Embryonic facial prominence (tissue), 1 donor: ENCODE data around the gene OPCML.

ENCODE experiments used
- DNase-seq: peaks from one replicate; pipeline ENCODE4 v3.0.0-alpha.2; 2016; ENCODE audit errors: extremely low spot score

OPCML gene

DNA sequence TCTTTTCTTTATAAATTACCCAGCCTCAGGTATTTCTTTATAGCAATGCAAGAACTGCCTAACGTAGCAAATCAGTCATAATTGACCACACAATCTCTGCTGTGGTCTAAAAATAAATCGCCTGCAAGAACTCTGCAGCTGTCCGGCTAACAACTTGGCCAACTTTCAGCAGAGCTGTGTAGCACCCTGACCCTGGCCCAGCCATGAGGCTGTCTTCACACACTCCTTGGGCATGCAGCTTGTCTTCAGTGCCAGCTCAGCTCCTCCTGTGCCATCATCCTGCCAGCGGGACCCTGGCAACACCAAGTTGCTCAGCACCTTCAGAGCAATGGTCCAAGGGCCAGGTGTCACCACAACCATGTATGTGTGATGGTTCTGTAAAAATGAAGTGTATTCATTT lies 355.6 kb downstream of the OPCML start:
- DNase-seq: no peak

DNA sequence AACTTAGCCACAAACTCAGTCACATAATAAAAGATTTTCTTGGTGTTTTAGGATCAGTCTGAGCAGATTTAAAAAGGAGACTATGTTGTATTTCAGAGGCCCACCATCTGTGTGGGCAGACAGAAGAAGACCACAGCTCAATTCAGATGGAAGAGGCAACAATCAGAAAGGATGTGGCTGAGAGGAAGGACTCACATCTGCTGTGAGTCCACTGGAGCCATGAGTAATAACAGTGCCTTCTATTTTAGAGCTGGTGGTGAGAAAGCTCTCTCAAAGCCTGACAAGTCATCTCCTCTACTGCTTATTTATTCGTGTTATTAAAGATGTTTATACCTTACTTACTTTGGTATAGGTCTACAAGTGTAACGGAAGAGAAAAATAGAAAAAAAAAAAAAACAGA lies 357.2 kb downstream of the OPCML start:
- no peak for DNase-seq

DNA sequence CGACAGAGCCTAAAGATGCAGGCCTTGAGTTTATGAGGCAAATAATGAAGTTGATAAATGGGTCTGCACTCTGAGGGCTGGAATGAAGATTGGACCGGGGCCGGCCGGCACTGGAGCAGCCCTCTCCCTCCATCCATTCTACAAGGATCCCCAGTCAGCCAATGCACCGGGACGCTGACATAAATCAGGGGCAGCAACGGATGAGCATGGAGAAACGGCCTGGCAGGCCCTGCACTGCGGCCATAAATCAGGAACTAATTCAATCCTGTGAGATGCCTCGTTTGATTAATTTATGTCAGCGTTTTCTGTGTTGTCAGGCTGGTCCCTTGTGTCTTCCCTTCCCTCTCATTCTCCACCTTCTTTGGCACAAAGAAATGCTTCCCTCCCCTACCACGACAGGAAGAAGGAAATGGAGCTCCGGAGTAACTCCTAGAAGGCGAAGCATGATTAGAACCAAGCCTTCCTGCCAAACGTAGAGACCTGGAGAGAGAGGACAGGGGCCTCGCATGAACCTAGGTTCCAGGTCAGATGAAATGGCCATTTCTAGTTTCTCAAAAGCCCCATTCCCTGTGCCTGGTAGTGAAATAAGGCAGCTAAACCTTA lies 358.4 kb downstream of the OPCML start:
- no peak for DNase-seq

DNA sequence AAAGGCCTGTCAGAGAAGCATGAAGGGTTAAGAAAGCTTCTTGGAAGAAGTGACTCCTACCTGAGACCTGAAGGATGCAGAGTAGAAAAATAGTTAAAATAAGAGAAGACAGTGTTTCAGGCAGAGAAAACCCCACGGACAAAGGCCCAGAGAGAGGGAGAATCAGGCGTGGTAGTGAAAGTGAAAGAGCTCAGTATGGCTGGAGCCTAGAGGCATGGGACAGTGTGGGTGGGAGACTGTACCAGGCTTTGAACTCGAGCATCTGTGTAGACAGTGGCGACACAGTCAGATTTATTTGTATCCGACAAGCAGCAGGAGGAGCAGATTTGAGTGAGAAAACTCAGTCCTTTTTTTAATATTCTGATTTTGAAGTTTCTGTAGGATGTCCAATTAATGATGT lies 360.0 kb downstream of the OPCML start:
- DNase-seq: no peak

DNA sequence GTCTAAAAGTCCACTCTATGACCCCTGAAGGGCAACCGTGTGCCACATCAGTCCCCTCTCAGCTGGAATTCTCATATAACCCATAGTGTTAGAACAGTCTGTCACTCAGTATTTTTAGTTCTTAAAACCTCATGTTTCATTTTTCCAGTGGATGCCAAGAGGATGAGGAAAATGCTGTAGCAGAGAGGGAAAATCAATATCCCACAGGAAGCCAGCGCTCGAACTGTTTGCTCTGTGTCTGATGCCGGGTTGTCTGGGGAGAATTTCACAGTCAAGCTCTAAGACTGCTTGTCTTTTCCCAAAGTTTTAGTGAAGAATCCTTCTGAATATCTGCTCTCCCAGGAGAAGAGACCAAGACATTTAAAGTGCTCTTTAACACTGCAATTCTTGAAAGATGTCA lies 360.9 kb downstream of the OPCML start:
- DNase-seq: no peak

DNA sequence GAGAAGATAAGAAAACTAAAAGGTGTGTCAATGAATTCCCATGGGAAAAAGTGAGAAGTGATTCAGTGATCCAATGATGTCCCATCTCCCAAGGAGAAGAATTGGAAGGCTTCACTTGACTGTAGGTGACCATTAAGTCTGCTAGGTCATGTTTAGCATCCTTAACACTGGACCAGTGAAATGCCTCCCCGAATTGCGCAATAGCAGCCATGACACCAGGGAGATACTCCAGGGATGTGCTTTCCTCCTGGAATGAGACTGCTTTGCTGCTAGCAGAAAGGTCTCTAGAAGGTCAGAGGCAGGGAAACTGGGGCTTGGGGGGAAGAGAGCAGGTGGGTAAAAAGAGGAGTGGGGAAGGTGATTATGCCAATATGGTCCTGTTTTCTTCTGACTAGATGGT lies 364.3 kb downstream of the OPCML start:
- DNase-seq: no peak

DNA sequence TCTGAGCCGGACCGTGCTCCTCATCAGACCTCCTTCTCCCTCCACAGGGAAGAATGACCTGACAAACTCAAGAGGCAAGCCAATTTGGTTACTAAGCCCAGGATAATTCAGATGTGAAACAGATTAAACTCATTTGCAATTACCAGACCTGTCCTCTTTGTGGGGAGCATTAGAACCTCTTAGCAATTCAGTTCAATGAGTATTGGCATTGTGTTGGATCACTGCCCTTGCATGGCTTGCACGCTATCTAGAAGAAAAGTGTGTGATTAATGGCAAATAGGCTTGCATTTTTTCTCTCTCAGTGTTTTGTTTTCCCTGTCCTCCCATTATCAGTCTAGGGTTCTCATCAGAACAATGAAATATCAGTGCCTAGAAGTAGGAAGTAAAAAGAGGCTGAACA lies 365.6 kb downstream of the OPCML start:
- no peak for DNase-seq

DNA sequence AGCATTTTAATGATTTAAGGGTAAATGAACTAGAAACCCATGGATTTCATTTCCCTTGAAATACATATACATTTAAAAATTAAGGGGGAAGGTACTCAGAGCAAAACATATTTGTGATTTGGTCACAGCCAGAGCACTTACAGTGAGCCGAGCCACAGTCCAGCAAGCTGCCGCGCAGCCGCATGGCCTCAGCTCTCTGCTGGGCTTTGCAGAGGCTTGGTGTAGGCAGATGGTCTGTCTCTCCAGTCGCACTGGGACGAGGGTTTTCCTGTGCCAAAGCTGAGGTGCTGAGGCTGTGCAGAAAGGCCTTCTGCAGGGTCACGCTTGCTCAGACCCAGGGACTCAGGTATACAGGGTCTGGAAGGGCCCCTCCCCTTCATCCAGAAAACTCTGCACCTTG lies 367.3 kb downstream of the OPCML start:
- no peak for DNase-seq

DNA sequence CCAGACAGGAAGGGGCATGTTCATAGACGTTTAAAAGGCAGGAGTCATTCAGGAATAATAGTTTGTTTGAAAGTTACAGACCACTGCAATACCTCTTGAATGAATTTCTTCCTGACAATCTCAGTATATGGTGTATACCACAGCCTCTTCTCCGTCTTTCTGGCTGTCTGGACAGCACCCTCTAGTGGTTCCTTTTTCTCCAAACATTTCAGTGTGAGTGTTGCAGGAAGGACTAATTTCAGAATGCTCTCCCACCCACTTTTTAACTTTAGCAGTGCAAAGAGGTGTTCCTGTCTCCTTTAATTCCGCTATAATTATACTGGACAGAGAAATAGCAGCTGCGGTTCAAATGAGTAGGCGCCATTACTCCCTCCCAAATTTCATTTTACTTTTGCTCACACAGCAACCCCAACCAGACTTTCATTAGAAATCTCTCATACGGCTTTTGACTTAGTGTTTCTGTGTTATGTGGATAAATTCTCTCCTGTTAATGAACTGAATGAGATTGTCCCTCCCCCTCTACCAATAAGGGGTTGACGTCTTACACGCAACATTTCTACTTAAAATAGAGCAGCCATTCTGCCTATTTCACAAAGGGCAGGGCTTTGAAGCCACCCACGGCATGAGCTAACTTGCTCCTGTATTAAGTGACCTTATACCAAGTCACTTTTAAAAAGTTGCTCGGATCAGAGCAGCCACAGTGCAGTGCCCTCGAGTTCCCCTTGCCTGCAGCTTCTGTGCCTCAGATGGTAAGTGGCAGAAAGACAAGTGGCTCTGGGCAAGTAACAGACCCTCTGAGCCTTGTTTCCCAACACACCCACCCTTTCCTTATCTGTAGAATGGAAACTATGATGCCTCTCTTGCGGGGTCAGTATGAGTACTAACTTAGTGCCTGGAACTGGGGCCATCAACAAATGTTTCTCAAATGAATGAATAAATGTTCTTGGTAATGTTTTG lies 368.6 kb downstream of the OPCML start:
- no peak for DNase-seq

DNA sequence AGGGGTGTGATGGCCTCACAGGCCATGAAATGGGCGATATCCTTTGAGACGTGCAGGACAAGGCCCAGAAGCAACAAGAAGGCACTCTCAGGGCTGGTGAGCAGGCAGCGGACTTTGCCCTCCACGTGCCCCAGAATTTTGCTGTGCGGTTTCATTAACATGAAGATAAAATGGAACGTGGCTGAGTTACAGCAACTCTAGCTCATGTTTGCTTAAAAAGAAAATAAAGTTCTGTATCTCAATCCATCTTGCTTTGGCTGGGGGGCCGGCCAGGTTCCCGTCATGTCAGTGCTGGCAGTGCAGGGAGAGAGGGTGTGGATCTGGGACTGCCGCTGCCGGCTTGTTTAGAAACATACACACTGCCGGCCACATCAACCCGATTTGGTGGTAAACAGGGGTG lies 370.1 kb downstream of the OPCML start:
- DNase-seq: no peak

DNA sequence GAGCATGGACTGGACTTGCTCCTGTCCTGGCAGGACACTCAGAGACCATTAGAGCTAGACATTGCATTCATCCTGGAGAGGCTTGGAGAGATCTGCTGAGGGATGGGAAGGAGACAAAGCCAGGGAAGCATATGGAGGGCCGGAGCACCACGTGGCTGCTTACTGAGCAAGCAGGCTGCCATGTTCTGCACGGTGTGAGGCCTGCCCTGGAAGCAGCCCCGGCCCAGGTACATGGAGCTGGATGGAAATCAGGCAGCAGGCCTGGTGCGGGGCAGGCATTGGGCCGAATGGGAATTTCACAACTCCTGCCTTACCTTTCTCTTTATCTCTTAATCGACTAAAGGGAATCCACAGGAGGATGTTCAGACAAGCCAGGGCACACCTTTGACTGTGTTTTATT lies 371.5 kb downstream of the OPCML start:
- DNase-seq: no peak

DNA sequence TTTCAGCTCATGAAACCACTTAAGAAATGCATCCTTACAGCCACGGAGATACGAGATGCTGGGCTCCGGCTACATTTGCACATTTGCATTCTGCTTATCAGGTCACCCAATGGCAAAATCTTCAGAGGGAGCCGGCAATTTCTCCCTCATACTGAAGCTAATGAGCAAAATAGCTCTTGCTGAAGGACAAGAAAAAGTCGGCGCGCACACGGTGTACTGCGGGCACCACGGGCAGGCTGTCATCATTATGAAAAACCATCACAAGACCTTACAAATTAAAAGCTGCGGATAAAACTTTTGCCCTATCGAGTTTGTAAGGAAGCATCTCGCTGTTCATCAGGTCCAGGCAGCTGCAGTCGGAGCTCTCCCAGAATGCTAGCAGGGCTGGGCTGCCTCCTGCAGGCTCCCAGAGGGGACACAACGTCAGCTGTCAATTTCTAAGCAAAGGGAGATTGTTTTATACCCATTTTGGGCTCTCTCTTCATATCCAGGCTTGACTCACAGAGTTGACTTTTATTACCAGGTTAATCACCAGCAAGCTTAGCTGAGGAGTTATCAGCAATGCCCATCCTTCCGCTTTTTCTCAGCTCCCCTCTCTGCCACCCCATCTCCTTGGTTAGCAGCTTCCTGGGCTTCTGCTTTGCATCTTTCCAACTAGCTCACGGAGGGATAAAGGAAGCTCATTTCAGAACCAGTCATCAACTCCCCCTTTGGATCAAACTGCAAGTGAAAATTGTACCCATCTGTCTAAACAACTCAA lies 375.1 kb downstream of the OPCML start:
- no peak for DNase-seq

DNA sequence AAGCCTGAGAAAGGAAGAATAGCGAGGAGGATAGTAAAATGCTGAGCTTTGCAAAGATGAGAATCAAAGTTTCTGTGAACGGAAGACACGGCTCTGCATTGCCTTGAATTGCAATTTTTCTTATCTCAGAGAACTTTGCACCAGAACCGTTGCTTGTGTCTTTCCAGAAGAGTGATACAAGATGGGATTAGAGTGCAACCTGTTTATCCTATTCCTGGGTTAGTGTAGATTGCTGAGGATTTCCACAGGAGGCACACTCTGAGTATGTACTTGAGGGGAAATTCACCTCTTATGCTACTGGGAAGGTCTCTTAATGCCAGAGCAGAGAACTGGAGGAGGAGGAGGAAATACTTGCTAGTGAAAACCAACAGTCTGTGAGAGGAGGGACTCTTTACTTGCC lies 377.5 kb downstream of the OPCML start:
- DNase-seq: no peak

DNA sequence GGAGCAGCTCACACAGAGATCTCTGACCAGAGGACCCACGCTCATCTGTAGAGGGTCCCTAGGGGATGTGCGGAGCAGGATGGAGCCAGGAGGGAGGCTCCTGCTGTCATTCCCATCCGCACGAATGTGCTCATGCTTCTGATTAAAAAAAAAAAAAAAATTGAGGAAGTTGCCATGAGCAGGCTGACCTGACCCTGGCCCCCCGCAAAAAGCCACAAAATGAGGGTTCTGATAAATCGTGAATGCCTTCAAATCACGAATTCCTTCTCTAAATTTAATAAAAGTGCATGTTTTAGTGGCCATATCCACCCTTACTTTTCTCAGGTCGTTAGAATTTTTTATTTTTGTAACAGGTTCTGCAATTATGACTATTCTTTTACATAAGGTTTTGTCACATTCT lies 378.2 kb downstream of the OPCML start:
- no peak for DNase-seq

DNA sequence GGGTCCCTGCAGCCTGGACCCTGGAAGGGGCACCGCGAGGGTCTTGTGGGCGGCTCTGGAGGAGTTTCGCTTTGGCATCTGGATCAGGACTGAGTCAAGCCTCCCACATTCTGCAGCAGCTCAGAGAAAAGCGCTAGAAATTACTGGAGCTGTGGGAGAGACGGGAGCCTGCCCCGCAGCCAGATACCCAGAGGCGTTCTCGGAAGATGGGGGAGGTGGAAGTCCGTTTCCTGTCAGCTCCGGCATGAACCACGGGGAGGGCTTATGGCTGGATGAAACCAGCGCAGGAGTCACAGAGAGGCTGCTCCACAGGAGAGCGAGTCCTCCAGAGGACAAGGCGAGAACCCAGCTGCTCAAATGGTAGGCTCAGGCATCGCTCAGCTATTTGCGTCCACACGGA lies 379.3 kb downstream of the OPCML start:
- DNase-seq: no peak

DNA sequence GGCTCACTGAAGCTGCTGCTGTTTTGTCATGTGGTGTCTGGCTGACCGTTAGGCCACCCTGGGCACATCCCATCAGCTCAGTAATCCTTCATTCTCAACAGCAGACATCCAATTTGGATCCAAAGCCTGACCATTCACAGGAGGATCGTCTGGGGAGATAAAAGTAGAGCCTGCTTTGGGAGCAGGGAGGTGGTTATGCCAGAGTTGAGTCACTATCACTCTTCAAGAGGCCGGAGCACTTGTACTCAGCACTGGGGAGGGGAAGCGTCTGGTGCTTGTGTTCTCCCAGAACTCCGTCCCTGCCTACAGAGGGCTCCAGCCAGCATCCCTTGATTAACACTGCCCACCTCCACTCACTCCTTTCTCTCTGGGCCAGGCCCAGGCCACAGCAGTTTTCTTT lies 382.6 kb downstream of the OPCML start:
- DNase-seq: no peak

DNA sequence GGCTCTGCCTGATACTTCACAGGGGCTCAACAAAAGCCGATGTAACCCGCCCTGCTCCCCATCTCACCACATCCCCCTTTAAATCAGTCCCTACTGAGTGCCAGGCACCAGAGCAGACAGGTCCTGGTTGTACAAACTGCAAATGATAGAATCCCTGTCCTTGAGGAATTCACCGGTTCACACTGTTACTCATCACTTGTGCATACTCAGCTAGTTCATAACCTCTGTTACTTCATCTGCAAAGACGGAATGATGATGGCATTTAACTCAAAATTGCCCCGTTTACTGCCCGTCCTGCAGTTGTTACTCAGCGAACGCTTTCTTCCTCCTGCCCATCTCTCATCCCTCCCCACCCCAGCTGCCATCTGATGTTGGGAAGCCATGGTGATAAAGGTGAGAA lies 384.7 kb downstream of the OPCML start:
- no peak for DNase-seq

DNA sequence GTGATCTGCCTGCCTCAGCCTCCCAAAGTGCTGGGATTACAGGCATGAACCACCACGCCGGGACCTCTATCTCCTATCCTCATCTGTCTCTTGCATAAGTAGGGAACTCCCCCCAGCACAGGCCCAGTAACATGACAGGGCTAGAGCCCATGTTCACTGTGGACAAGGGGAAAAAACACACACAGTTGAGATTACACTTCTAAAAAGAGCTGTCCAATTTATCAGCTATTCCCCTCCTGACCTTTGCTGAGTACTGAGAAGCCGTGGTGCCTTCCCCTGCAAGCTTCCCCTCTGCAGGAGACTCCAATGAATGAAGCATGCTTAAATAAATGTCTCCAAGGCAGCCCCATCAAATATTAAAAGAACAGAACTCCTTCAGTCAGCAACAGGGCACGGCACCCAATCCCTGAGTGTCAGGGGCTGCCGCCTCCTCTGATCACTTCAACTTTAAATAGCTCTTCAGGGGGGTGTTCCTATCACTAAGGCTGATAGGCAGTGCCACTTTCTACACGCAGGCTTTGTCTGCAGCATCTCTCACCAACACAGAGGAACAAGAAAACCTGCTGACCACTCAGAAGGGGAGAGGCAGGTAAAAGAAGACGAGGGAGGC lies 385.5 kb downstream of the OPCML start:
- no peak for DNase-seq

DNA sequence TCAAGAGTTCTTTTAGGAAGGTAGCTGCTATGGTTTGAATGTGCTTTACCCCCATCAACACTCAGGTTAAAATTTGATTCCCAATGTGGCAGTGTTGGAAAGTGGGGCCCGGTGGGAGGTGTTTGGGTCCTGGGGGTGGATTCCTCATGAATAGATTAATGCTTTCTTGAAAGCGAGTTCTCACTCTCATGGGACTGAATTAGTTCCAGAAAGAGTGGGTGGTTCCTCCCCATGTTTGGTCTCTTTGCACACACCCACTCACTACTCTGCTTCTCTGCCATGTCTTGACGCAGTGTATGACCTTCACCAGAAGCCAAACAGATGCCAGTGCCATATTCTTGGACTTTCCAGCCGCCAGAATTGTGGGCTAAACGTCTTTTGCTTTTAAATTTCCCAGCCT lies 394.4 kb downstream of the OPCML start:
- DNase-seq: no peak

DNA sequence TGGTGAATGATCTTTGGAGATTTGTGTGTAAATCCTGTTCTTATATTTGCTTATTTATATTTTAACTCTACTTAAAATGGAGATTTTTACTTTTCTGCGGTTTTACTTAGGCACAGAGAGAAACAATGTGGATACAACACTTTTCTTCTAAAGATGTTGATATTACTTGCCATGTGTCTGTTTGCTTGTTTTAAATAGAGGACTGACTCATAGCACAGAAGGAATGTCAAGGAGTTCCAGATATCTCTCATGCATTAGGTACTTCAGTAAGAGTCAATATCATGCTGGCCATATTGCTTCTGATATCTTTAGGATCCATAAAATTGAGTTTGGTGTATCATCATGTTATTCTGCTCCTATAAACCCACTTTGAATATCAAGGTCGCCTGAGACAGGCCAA lies 395.0 kb downstream of the OPCML start:
- DNase-seq: no peak

DNA sequence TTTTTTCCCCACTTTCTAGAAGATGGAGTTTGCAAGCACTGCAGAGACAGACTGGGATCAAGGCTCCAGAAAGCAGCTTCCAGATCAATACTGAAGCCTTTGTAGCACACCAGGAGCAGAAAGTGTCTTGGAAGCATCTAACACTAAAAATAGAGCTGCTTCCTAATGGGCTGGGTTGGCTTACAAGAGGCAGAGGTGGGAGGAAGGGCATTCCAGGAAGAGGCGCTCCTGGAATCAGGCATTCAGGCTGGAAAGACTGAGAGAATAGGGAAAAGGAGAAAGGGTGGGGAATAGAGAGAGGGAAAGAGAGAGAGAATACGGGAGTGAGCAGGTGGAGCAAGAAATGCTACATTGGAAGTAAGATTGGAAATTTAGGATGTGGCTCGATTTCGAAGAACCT lies 395.9 kb downstream of the OPCML start:
- no peak for DNase-seq
